HK-2 (cell line): ENCODE results near the gene CYP46A1.

Experiments used
- DNase-seq: peaks from one replicate; pipeline ENCODE4 v3.0.0-alpha.2; 2018; ENCODE audit not compliant: unreplicated experiment

Gene CYP46A1

GRCh38 chr14:99713972-99714371 lies 29.9 kb downstream of the CYP46A1 start:
- no peak for DNase-seq

GRCh38 chr14:99715266-99716000 lies 31.3 kb downstream of the CYP46A1 start:
- DNase-seq: no peak

GRCh38 chr14:99716091-99716849 lies 32.2 kb downstream of the CYP46A1 start:
- DNase-seq: no peak

- DNase-seq: no peak
These were observed 33.0 kb downstream of the CYP46A1 start for GRCh38 chr14:99716850-99717681.

GRCh38 chr14:99717682-99718013 lies 33.5 kb downstream of the CYP46A1 start:
- DNase-seq: no peak

- DNase-seq: no peak
These were observed 34.1 kb downstream of the CYP46A1 start for GRCh38 chr14:99718031-99718810.

GRCh38 chr14:99718811-99719192 lies 34.7 kb downstream of the CYP46A1 start:
- no peak for DNase-seq

- no peak for DNase-seq
These were observed 37.1 kb downstream of the CYP46A1 start for GRCh38 chr14:99720941-99721791.

- no peak for DNase-seq
These were observed 37.9 kb downstream of the CYP46A1 start for GRCh38 chr14:99721792-99722516.

GRCh38 chr14:99722741-99723140 lies 38.6 kb downstream of the CYP46A1 start:
- DNase-seq: no peak

- DNase-seq: no peak
These were observed 40.2 kb downstream of the CYP46A1 start for GRCh38 chr14:99724196-99724891.

- no peak for DNase-seq
These were observed 41.1 kb downstream of the CYP46A1 start for GRCh38 chr14:99724939-99725773.

- no peak for DNase-seq
These were observed 41.9 kb downstream of the CYP46A1 start for GRCh38 chr14:99725774-99726537.

- no peak for DNase-seq
These were observed 42.5 kb downstream of the CYP46A1 start for GRCh38 chr14:99726538-99727095.

GRCh38 chr14:99727096-99727870 lies 43.2 kb downstream of the CYP46A1 start:
- no peak for DNase-seq

- no peak for DNase-seq
These were observed 44.3 kb downstream of the CYP46A1 start for GRCh38 chr14:99728231-99728920.
